GM12873 (cell line): ENCODE results near the gene CYP27B1.
A peak's percentile ranks its signal among the peaks of the same experiment; 100 is the strongest.

ENCODE experiments used
- TF ChIP-seq, protein P1 (sequence below): IDR thresholded peaks from 2 replicates; pipeline ENCODE4 v1.5.1; 2012; ENCODE audit warnings: low read depth, mild to moderate bottlenecking, moderate library complexity, low read length, control low read depth; ENCODE audit not compliant: insufficient read depth; ENCODE audit errors: missing control alignments

The CYP27B1 gene

DNA sequence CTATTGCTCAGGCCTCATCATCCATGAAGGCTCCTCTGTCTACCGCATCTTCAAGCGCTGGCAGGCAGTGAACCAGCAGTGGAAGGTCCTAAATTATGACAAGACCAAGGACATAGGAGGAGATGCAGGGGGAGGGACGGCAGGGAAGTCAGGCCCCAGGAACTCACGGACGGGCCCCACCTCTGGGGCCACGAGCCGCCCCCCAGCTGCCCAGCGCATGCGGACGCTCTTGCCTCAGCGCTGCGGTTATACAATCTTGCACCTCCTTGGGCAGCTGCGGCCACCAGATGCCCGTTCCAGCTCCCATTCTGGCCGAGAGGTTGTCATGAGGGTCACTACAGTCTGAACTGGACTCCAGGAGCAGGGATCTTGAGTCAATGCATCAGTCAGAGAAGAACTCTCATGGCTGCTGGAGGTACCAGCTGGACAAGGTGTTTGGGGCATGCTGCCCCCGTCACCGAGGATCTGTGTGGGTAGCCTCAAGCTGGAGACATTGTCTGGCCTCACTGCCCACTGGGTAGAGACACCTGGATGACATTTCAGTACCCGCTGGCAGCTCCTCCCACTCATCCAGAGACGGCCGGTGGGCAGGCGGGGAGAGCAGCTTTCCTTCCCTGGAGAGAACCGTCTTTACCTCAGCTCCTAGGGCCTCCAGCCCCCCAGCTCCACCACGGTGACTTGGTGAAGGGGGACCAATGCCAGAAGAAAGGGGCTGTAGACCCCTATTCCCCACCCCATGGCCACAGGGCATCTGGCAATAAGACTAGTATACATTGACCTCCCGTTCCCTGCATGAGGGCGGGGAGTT, 8.1 kb downstream of the CYP27B1 start:
- TF ChIP-seq, protein P1, sequence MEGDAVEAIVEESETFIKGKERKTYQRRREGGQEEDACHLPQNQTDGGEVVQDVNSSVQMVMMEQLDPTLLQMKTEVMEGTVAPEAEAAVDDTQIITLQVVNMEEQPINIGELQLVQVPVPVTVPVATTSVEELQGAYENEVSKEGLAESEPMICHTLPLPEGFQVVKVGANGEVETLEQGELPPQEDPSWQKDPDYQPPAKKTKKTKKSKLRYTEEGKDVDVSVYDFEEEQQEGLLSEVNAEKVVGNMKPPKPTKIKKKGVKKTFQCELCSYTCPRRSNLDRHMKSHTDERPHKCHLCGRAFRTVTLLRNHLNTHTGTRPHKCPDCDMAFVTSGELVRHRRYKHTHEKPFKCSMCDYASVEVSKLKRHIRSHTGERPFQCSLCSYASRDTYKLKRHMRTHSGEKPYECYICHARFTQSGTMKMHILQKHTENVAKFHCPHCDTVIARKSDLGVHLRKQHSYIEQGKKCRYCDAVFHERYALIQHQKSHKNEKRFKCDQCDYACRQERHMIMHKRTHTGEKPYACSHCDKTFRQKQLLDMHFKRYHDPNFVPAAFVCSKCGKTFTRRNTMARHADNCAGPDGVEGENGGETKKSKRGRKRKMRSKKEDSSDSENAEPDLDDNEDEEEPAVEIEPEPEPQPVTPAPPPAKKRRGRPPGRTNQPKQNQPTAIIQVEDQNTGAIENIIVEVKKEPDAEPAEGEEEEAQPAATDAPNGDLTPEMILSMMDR, result no peak

DNA sequence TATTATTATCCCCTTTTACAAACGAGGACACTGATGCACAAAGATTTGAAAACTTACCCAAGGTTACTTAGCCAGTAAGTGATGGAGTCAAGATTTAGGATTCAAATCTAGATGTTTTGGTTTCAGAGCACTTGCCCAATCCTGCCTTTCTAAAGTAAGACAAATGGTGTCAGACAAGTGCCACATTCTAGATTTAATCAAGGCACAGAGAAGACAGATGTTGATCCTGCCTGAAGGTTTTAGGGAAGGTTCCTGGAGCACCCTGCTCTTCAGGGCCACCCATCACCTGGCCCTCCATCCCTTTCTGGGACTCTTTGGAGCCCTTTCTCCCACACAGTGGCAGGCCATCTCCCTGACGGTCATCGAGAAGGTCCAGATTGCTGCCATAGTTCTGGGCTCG, 9.1 kb downstream of the CYP27B1 start:
- TF ChIP-seq, protein P1, result no peak

DNA sequence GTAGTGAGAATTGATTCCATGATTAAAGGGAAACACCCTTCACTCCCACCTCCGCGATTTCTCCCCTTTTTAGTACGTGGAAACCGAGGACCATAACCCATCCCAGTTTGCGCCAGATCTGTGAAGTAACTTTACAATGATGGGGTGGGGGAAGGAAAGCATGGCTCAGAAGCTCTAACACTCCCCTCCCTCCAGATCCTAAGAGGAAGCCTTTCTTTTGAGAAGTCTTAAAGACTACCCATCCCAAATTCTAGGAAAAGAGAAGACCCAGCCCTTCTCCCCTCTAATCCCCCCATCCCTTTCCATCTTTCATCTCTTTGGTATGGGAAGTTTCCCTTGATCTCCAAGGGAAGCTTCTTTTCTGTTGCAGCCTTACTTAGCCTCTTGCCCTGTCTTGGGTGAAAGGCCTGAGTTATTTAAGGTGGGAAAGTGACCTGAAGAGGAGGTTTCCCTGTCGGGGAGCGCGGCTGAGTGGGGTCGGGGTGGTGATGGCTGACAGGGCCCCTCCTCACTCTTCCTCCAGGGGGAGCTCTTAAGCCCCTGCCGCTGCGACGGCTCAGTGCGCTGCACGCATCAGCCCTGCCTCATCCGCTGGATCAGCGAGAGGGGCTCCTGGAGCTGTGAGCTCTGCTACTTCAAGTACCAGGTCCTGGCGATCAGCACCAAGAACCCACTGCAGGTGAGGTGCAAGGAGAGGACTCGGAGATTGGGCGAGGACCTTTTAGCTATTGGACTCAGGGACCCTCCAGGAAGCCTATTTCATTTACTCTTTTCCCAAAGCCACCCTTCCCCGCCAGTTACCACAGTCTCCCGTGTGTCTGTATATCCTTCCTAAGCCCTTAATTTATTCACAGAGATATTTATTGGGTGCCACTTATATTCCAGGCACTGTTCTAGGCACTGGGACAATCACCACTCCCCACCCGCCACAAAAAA, 10.2 kb downstream of the CYP27B1 start:
- TF ChIP-seq, protein P1, result peak; percentile 96

DNA sequence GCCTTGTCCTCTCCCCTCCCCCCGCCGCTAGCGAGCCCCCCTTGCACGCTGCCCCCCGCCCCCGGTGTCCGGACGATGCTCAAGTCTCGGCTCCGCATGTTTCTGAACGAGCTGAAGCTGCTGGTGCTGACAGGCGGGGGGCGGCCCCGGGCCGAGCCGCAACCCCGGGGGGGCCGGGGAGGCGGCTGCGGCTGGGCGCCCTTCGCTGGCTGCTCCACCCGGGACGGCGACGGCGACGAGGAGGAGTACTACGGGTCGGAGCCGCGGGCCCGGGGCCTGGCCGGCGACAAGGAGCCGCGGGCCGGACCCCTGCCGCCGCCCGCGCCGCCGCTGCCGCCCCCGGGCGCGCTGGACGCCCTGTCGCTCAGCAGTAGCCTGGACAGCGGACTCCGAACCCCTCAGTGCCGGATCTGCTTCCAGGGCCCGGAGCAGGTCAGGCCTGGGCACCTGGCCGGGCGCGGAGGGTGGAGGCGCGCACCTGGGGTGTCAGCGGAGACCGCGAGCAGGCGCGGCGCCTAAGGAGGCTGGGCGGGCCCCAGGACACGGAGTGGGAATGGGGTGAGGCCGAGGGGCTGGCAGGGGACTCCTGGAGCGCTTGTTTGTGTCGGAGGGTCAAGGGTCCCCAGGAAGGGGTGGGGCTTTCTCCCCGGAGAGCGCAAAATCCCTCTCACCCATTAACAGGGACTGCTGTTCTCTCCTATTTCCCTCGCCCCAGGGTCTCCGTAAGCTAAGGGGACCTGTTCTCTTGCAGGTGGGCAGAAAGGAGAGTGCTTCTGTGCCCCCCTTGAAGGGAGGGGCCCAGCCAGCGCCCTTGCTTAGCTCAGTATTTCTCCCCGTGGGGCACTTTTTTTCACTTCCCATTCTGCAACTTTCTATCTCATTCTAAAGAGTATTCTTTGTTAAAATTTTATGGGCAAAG, 11.2 kb downstream of the CYP27B1 start:
- TF ChIP-seq, protein P1, result no peak

DNA sequence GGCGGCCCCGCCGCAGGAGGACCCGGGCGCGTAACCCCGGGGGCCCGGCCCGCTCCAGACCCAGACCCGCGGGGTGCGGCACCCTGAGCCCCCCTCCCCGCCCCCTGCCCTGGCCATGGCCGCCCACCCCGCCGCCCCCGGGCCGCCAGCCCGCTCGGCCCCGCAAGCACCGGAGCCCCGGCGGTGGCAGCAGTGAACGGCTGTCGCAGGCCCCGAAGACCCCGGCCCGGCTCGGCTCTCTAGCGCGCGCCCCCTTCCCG, 11.8 kb downstream of the CYP27B1 start:
- TF ChIP-seq, protein P1, result no peak

DNA sequence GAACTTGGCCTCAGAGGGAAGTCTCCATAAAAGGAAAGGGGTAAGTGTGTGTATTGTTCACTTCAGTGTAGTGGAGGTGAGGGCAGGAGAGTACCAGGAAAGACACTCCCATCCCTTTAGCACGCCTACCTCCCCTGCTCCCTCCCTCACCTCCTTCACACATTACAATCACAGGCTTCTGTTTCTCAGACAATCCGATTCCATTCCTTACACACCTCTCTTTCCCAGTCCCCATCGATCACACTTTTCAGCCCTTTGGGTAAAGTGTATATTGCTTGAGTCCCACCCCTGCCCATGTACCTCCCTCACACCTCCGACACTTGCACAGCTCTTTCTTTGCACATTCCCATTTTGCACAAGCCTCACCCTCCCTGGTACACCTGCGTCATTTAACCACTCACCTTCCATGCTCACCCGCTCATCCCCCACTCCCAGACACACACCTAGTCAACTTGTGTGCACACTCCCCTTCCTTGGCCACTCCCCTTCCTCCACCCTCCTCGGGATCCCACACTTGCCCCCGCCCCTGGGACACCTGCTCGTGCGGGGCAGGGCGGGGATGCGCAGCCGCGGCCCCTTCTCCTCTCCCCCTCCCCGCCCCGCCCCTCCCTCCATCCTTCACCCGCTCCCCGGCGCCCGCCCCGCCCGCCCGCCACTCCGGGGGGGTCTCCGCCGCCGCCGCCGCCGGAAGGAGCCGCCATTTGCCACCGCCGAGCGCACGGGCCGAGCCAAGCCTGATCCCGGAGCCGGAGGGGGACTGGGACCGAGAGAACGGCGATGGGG, 12.3 kb downstream of the CYP27B1 start, which contains the start of gene MARCHF9:
TSS of gene MARCHF9 (plus strand) at position 693 of the 783 bp plus-strand sequence. CDS start 426 bp downstream, outside the sequence.
- TF ChIP-seq, protein P1, result no peak
